Neutrophil (primary cell): ENCODE measurements around the gene DAB2IP.

Experiments used
- H3K27ac ChIP-seq: fragments of 200-600 bp; sonication (generic); 2 replicates; pipeline ENCODE4 v1.5.1; 2016; ENCODE audit warnings: mild to moderate bottlenecking, moderate library complexity
- H3K27me3 ChIP-seq: fragments of 200-600 bp; sonication (generic); 2 replicates; pipeline ENCODE4 v1.6.0; 2016; ENCODE audit warnings: mild to moderate bottlenecking
- H3K36me3 ChIP-seq: fragments of 200-600 bp; sonication (generic); 2 replicates; pipeline ENCODE4 v1.5.1; 2017
- H3K4me1 ChIP-seq, 2 experiments: fragments of 200-600 bp in 1 of 2; sonication (generic) in 1 of 2; 1 replicate in 1 of 2; 2 replicates in 1 of 2; pipeline versions ENCODE4 v1.5.1 to v1.6.1; 2013 to 2016; ENCODE audit warnings: low read depth in 1 of 2, low read length in 1 of 2, mild to moderate bottlenecking in 1 of 2, moderate library complexity in 1 of 2; ENCODE audit not compliant: control insufficient read depth in 1 of 2, insufficient read depth in 1 of 2
- H3K4me3 ChIP-seq, 2 experiments: fragments of 200-600 bp in 1 of 2; sonication (generic) in 1 of 2; 1 replicate in 1 of 2; 2 replicates in 1 of 2; pipeline ENCODE4 v1.5.1; 2013 to 2016; ENCODE audit warnings: low read depth in 1 of 2, low read length in 1 of 2, mild to moderate bottlenecking in 1 of 2, moderate library complexity in 1 of 2
- H3K9me3 ChIP-seq: fragments of 200-600 bp; sonication (generic); 2 replicates; pipeline ENCODE4 v1.5.1; 2016
- TF ChIP-seq, protein P1 (sequence below): fragments of 200-600 bp; sonication (generic); IDR thresholded peaks from 2 replicates; pipeline ENCODE4 v1.5.1; 2016; ENCODE audit warnings: antibody characterized with exemption

Gene DAB2IP

DNA sequence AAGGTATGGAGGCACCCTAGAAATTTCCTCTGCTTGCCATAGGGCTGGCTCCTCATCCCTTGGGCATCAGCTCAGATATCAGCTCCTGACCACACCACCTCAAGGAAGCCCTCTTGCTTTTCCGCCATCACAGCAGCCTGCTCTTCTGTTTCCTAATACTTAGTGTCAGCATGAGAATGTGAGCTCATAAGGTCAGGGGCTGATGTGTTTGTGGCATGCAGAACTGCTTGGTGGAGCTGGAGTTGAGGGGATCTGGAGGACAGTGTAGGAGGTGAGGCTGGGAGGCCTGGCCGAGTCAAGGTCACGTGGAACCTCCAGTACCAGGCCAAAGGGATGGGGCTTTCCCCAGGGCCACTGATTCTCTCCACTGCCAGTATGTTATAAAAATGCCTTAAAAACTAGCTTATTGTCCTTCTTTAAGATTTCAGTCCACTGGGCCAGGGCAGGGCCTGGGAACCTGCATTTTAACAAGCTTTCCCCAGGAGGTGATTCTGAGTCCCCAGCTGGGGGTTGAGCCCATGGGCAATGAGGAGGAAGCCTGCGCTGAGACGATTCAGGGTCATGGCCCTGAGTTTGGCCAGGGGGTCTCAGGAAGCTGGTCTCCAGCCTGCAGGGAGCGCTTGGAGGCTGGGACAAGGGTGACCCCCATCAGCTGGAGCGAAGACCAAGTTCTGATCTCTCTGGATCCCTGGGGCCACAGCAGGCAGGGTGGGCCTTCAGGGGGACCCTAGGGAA lies 28.6 kb downstream of the DAB2IP start:
- Histone ChIP-seq H3K4me3 (no peak overlapping the region), H3K27ac (no peak overlapping the region), H3K36me3 (no peaks in the 10 kb centered on the region), H3K27me3 (peaks cover 37% of the 10 kb centered on the region), H3K4me1 (no peaks in the 10 kb centered on the region), H3K9me3 (no peaks in the 10 kb centered on the region)
- TF ChIP-seq, protein P1, sequence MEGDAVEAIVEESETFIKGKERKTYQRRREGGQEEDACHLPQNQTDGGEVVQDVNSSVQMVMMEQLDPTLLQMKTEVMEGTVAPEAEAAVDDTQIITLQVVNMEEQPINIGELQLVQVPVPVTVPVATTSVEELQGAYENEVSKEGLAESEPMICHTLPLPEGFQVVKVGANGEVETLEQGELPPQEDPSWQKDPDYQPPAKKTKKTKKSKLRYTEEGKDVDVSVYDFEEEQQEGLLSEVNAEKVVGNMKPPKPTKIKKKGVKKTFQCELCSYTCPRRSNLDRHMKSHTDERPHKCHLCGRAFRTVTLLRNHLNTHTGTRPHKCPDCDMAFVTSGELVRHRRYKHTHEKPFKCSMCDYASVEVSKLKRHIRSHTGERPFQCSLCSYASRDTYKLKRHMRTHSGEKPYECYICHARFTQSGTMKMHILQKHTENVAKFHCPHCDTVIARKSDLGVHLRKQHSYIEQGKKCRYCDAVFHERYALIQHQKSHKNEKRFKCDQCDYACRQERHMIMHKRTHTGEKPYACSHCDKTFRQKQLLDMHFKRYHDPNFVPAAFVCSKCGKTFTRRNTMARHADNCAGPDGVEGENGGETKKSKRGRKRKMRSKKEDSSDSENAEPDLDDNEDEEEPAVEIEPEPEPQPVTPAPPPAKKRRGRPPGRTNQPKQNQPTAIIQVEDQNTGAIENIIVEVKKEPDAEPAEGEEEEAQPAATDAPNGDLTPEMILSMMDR = no peak

DNA sequence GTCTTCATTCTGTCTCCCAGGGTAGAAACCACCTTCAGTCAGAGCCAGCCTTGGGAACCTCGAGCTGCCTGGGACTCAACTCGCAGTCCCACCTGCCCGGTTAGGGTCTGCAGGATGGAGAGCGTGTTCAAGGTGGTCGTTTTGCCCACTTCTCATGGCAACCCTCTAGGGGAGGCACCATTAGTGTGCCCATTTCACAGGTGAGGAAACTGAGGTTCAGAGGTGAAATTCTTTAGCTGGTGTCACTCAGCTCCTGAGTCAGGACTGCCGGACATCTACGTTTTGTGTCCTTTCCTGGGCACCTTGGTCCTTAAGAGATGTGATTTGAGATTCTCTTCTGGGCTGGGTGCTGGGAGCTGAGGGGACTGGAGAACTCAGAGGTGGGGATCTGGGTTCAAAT lies 30.0 kb downstream of the DAB2IP start:
- H3K27ac ChIP-seq = no peak overlapping the region
- TF ChIP-seq, protein P1 = no peak
- H3K4me3 ChIP-seq = no peak overlapping the region
- peaks cover 39% of the 10 kb centered on the region for H3K27me3 ChIP-seq
- no peaks in the 10 kb centered on the region for H3K9me3 ChIP-seq
- no peaks in the 10 kb centered on the region for H3K4me1 ChIP-seq
- H3K36me3 ChIP-seq = no peaks in the 10 kb centered on the region

DNA sequence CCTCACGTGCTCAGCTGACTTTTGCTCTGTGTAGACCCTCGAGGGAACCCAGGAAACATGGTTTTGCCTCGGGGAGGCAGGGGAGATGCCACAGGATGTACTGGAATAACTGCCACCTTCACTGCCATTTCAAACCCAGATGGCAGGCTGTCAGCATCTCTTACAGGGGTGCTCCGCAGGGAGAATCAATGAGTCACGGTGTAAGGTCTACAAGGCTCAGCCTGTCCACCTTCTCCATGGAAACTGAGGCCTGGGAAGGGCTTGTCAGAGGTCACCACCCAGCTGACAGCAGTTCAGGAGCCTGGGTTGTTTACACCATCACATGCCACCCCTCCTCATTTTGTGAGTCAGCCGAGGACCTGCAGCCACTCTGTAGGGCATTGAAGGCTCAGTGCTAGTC lies 30.8 kb downstream of the DAB2IP start:
- no peaks in the 10 kb centered on the region for H3K9me3 ChIP-seq
- H3K27ac ChIP-seq = no peak overlapping the region
- H3K27me3 ChIP-seq = peaks cover 43% of the 10 kb centered on the region
- H3K4me1 ChIP-seq = no peaks in the 10 kb centered on the region
- H3K4me3 ChIP-seq = no peak overlapping the region
- TF ChIP-seq, protein P1 = no peak
- no peaks in the 10 kb centered on the region for H3K36me3 ChIP-seq

DNA sequence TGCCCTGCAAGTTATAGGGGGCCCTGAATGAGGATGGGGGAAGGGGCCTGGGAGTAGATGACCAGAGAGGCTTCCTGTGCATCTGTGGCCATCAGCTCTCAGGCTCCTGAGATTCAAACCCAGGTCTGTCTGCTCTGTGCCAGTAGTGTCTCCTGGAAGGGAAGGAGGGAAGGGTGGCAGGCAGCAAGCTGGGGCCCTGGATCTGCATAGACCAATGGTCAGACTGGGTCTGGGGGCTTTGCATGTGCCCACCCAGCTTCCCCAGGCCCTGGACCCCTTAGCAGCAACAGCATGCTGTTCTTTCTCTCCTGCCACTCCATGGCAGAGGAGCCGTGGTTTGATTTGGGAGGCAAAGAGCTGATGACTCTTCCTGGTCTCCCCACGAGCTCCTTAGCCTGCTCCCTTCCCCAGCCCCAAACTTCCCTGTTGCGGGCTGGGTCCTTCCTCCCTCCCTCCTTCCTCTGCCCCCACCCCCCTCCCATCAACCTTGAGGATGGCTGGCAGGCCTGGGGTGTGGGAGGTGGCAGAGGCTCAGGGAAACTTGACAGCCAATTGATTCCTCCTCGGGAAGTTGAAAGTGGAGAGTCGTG lies 31.6 kb downstream of the DAB2IP start:
- Histone ChIP-seq H3K36me3 (no peaks in the 10 kb centered on the region), H3K4me1 (no peaks in the 10 kb centered on the region), H3K9me3 (no peaks in the 10 kb centered on the region), H3K27ac (no peak overlapping the region), H3K4me3 (no peak overlapping the region), H3K27me3 (peaks cover 43% of the 10 kb centered on the region)
- TF ChIP-seq, protein P1 = no peak

DNA sequence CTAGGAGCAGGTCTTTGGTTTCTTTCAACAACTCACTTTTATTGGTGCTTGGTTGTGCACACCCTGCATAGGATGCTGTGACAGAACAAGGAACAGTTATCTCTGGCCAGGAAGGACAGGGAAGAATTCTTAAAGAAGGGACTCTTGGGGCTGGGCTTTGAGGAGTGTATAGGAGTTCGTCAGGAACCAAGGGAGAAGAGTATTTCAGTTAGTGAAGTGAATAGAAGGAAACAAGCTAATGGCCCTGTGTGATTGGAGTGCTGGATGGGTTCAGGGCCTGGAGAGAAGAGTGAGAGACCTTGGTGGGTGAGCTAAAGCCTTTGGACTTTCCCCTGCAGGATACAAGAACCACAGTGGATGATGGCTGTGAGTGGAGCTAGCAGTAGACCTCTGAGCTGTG lies 32.2 kb downstream of the DAB2IP start:
- no peaks in the 10 kb centered on the region for H3K9me3 ChIP-seq
- H3K4me1 ChIP-seq = no peaks in the 10 kb centered on the region
- TF ChIP-seq, protein P1 = no peak
- no peaks in the 10 kb centered on the region for H3K36me3 ChIP-seq
- no peak overlapping the region for H3K27ac ChIP-seq
- H3K27me3 ChIP-seq = peaks cover 43% of the 10 kb centered on the region
- H3K4me3 ChIP-seq = no peak overlapping the region
